ENCODE results near the gene PRAMEF9. TPM values are rescaled to one million over a fixed set of nuclear protein-coding genes. Genes with fewer than 3 reads are reported as not detected.
"Not testable (repeated sequence)": the region's sequence is repeated elsewhere in the genome, so short reads cannot be mapped to it uniquely, and the experiment has no call there.

The PRAMEF9 gene
- total RNA-seq = not detected
- 0 reads per million in 2 donors for total RNA-seq

DNA sequence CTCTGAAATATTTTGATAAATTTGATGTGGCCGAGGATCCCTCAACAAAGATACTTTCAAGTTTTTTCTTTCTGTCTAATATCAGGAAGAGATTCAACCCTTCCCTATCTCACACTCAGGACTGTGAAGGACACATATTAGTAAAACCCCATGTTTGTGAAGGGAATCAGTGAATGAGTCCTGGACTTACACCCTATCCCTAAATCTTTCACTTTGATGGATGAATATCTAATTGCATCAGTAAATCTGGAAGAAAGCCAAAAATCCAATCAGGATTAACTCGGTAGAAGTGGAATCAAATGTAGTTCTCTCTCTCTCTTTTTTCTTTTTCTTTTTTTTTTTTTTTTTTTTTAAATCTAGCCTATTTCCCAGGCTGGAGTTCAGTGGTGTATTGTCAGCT is at the start of gene PRAMEF9:
Gene PRAMEF9, plus strand, starts transcription at position 301 of the 400 bp plus-strand sequence. CDS start 3,433 bp downstream, outside the sequence.
- not testable (repeated sequence) for H3K4me1 Mint-ChIP-seq; H3K36me3 Mint-ChIP-seq (ENCODE audit: low read depth); H3K27ac Mint-ChIP-seq; ATAC-seq; DNase-seq; H3K9me3 ChIP-seq (ENCODE audit: control insufficient read depth, low read length, poor library complexity, severe bottlenecking); H3K4me3 Mint-ChIP-seq; H3K27me3 Mint-ChIP-seq

DNA sequence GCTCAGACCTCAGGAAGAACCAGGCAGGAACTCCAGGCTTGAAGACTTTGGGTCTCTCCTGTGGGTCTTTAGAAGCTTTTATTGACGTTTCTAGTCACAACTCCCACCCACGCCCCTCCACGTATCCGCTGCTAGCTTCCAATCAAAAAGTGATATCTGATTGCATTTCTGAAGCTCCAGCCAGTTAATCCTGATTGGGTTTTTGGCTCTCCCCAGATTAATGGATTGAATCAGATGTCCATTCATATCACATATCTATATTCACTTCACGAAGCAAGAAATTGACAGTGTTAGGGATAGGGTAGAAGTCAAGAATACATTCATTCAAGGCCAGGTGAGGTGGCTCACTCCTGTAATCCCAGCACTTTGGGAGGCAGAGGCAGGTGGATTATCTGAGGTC is 15.7 kb upstream of the PRAMEF9 start, which contains the start of gene PRAMEF26:
Gene PRAMEF26, minus strand, starts transcription at position 101 of the 400 bp plus-strand sequence. CDS start 2,914 bp downstream, outside the sequence.
- not testable (repeated sequence) for ATAC-seq; DNase-seq; H3K4me1 Mint-ChIP-seq; H3K36me3 Mint-ChIP-seq (ENCODE audit: low read depth); H3K27ac Mint-ChIP-seq; H3K27me3 Mint-ChIP-seq; H3K9me3 ChIP-seq (ENCODE audit: control insufficient read depth, low read length, poor library complexity, severe bottlenecking); H3K4me3 Mint-ChIP-seq

DNA sequence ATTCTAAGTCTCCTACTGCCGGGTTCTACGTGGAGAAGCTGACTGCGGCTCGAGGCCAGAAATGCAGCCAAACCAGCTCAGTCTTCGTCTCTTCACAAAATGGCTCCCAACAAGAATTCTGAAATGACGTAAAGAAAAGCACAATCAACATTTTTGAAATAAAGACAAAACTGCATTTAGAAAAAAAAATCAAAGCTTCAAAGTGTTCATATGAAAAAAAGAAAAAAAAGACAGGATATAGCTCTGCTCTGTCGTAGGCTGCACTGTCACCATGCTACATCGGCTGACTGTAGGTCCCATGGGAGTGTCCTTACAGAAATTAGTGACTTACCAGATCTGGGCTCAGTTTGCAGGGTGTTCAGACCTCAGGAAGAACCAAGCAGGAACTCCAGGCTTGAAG is 6.1 kb upstream of the PRAMEF9 start, which contains the start of gene HNRNPCL4:
Gene HNRNPCL4, minus strand, starts transcription at position 101 of the 400 bp plus-strand sequence. CDS start 164 bp downstream, outside the sequence.
- not testable (repeated sequence) for H3K36me3 Mint-ChIP-seq (ENCODE audit: low read depth); ATAC-seq; H3K9me3 ChIP-seq (ENCODE audit: control insufficient read depth, low read length, poor library complexity, severe bottlenecking); H3K4me1 Mint-ChIP-seq; H3K27ac Mint-ChIP-seq; H3K27me3 Mint-ChIP-seq; H3K4me3 Mint-ChIP-seq; DNase-seq

DNA sequence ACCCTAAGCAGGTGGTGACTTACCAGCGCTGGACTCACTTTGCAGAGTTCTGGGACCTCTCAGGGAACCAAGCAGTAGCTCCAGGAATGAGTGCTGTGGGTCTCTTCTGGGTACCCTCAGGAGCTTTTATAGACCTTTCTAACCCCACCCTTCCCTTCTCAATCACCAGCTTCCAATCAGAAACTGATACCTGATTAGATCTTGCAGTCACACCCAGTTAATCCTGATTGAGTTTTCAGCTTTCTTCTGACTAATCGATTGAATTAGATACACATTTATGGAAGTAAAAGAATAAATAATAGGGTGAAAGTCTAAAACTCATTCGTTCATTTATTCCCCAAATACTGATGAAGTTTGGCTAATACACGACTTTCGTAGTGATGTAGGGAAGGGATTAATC is 29.7 kb downstream of the PRAMEF9 start, which contains the start of gene PRAMEF13:
Gene PRAMEF13, minus strand, starts transcription at position 101 of the 400 bp plus-strand sequence. CDS start 1,820 bp downstream, outside the sequence.
- H3K27ac Mint-ChIP-seq; H3K36me3 Mint-ChIP-seq (ENCODE audit: low read depth); H3K4me1 Mint-ChIP-seq; H3K4me3 Mint-ChIP-seq; H3K27me3 Mint-ChIP-seq; H3K9me3 ChIP-seq (ENCODE audit: control insufficient read depth, low read length, poor library complexity, severe bottlenecking); DNase-seq; ATAC-seq: not testable (repeated sequence)

DNA sequence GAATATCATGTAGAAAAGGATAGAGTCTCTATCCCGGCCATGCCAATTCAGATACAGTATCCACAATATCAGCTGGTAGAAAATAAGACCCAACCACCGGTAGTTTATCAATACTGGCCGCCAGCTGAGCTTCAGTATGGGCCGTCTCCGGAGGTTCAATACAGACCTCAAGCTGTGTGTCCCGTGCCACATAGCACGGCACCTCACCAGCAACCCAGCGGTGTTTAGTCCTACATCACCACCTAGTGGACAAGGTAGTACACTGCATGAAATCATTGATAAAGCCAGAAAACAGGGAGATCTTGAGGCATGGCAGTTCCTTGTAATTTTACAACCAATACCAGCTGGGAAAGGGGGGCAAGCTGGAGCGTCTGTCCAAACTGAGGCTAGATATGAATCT is 37.1 kb downstream of the PRAMEF9 start:
- not testable (repeated sequence) for H3K9me3 ChIP-seq (ENCODE audit: control insufficient read depth, low read length, poor library complexity, severe bottlenecking); H3K36me3 Mint-ChIP-seq (ENCODE audit: low read depth); H3K27me3 Mint-ChIP-seq; H3K4me1 Mint-ChIP-seq; ATAC-seq; H3K4me3 Mint-ChIP-seq; H3K27ac Mint-ChIP-seq; DNase-seq

DNA sequence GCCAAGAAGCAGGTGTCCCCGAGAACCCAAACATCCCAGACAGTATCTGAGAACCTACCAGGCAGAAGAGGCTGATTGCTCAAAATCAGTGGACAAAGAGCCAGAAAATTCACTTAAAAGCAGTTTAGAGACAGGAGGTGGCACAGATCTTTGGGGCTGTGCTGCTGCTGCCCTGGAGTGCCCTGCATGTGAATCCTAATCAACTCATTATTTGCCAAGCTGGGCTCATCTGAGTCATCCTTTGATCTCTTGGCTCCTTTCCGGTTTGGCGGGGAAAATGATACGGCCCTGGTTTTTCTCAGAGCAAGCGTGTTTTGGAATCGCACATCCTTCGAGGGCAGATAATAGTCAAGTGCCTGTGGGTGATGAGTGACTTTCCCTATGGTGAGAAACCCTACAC is 45.0 kb downstream of the PRAMEF9 start:
- not testable (repeated sequence) for ATAC-seq; H3K27me3 Mint-ChIP-seq; H3K4me3 Mint-ChIP-seq; H3K27ac Mint-ChIP-seq; H3K9me3 ChIP-seq (ENCODE audit: control insufficient read depth, low read length, poor library complexity, severe bottlenecking); DNase-seq; H3K4me1 Mint-ChIP-seq; H3K36me3 Mint-ChIP-seq (ENCODE audit: low read depth)

DNA sequence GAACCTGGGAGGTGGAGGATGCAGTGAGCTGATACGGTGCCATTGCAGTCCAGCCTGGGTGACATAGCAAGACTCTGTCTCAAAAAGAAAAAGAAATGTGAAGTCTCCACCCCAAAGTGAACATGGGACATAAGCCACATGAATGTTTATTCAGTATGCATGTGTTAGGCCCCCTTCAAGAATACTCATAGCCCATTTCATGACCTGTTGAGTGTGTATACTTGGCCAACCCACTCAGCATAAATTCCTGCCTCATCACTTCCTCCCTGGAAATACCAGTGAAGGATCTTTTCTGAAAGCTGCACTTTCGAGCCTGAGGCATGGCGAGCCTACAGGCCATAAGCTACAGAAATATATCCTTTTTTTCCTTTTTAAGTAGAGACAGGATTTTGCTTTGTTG is 47.6 kb downstream of the PRAMEF9 start:
- H3K4me3 Mint-ChIP-seq; H3K4me1 Mint-ChIP-seq; H3K9me3 ChIP-seq (ENCODE audit: control insufficient read depth, low read length, poor library complexity, severe bottlenecking); ATAC-seq; DNase-seq; H3K27me3 Mint-ChIP-seq; H3K36me3 Mint-ChIP-seq (ENCODE audit: low read depth); H3K27ac Mint-ChIP-seq: not testable (repeated sequence)

DNA sequence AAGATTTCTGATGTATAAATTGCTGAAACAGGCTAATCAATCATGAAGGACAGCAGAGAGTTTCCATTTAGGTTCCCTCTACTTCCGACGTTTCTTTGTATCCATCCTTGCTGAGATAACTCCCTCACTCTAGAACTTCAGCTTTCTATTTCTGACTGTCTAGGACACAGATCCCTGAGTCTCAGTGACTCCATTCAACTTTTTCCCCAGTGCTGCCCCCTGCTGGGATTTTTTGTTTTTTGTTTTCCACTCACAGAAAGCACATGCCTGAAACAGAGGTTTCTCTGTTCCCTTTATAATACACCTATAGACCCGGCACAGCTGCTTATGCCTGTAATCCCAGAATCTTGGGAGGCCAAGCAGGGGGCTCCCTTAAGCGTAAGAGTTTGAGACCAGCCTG is 51.1 kb downstream of the PRAMEF9 start:
- H3K9me3 ChIP-seq (ENCODE audit: control insufficient read depth, low read length, poor library complexity, severe bottlenecking); H3K27ac Mint-ChIP-seq; H3K36me3 Mint-ChIP-seq (ENCODE audit: low read depth); H3K4me1 Mint-ChIP-seq; DNase-seq; H3K4me3 Mint-ChIP-seq; ATAC-seq: not testable (repeated sequence)
- H3K27me3 Mint-ChIP-seq = peaks cover 16% of the 10 kb centered on the region

DNA sequence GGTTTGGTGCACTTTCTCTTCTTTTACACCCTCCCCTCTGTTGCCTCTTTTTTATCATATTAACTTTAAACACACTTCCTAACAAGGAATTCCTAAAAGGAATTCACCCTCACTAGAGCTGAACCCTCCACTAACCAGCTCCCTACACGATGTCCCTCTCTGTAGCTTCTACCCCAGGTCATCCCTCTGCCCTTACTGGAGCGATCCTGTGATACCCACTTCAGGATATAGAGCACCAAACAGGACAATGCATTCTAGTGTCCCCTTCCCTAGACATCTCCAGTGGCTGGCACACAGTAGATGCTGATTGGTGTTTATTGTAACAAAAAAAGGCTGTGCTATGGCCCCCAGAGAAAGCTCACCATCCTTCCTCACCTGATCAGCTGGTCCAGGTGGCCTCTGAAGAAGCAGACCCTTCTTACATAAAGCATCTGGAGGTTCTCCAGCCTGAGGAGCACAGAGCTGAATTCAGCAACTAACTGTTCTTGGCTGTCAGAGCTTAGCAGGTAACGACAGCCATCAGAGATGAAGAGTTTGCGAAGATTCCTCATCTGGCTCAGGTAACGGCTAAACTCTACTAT is 52.9 kb downstream of the PRAMEF9 start:
- Mint-ChIP-seq H3K27me3 (peaks cover 26% of the 10 kb centered on the region), H3K4me1 (no peaks in the 10 kb centered on the region), H3K27ac (no peak overlapping the region), H3K4me3 (no peak overlapping the region), H3K36me3 (ENCODE audit: low read depth) (no peaks in the 10 kb centered on the region)
- no peak for DNase-seq
- no peaks in the 10 kb centered on the region for H3K9me3 ChIP-seq (ENCODE audit: control insufficient read depth, low read length, poor library complexity, severe bottlenecking)
- ATAC-seq = no peak

DNA sequence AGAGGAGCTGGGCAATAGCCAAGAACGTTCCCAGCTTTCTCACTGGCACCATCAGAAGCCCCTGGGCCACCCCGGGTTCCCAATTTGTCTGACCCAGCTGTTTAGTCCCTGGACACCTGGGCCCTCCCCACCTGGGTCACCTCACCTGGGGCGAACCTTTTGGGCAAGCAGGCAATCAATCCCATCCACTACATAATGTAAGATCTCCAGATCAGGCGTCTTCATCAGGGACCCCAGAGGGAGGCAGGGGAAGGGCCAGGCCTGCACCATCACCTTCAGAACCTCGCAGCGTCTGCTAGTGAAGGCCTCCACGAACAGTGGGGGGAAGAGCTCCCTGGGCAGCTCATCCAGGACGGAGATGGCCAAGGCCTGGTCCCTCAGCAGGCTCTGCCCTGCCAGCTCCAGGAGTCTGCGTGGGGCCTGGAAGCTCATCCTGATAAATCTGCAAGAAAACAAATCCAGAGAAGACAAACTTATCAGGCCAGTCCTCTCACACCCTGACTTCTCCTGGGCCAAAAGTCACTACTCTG is 54.1 kb downstream of the PRAMEF9 start, which contains the start of gene PRAMEF18:
Gene PRAMEF18, minus strand, starts transcription at position 480 of the 530 bp plus-strand sequence. Its CDS starts 48 bp downstream, at position 432.
- peaks cover 32% of the 10 kb centered on the region for H3K27me3 Mint-ChIP-seq
- not testable (repeated sequence) for DNase-seq; H3K4me1 Mint-ChIP-seq; H3K36me3 Mint-ChIP-seq (ENCODE audit: low read depth); H3K27ac Mint-ChIP-seq; H3K9me3 ChIP-seq (ENCODE audit: control insufficient read depth, low read length, poor library complexity, severe bottlenecking); H3K4me3 Mint-ChIP-seq; ATAC-seq

DNA sequence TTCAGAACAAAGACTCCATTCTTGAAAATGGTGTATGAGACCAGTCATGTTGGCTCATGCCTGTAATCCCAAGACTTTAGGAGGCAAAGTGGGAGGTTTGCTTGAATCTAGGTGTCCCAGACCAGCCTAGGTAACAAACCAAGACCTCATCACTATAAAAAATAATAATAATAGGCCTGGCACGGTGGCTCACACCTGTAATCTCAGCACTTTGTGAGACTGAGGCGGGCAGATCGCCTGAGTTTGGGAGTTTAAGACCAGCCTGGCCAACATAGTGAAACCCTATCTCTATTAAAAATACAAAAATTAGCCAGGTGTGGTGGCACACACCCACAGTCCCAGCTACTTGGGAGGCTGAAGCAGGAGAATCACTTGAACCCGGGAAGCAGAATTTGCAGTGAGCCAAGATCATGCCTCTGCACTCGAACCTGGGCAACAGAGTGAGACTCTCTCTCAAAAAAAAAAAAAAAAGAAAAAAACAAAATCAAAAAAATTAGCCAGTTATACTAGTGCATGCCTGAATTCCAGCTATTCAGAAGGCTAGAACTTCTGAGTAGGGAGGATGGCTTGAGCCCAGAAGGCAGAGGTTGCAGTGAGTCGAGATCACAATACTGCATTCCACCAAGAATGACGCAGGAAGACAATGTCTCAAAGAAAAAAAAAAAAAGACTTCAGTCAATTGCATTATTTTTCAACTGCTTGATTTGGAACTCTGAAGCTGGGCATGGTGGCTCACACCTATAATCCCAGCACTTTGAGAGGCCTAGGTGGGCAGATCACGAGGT is 55.8 kb downstream of the PRAMEF9 start:
- peaks cover 37% of the 10 kb centered on the region for H3K27me3 Mint-ChIP-seq
- H3K4me3 Mint-ChIP-seq; H3K9me3 ChIP-seq (ENCODE audit: control insufficient read depth, low read length, poor library complexity, severe bottlenecking); H3K27ac Mint-ChIP-seq; DNase-seq; ATAC-seq; H3K4me1 Mint-ChIP-seq; H3K36me3 Mint-ChIP-seq (ENCODE audit: low read depth): not testable (repeated sequence)

DNA sequence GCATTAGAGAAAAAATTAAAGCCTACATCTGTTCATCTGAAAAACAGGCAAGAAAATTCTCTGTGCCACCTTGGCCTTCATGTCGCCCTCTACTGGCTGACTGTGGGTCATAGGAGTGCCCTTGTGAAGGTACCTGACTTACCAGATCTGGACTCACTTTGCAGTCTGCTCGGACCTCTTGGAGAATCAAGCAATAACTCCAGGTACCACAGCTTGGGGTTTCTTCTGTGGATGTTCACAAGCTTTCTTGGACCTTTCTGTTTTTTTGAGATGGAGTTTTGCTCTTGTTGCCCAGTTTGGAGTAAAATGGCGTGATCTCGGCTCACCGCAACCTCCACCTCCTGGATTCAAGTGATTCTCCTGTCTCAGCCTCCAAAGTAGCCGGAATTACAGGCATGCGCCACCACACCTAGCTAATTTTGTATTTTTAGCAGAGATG is 56.7 kb downstream of the PRAMEF9 start:
- no peak for ATAC-seq

More for the DNA sequence above, 56.7 kb downstream of the PRAMEF9 start:
- no peak for DNase-seq
- Mint-ChIP-seq H3K27me3 (peaks cover 37% of the 10 kb centered on the region), H3K4me3 (no peak overlapping the region), H3K27ac (no peak overlapping the region), H3K36me3 (ENCODE audit: low read depth) (no peaks in the 10 kb centered on the region), H3K4me1 (no peaks in the 10 kb centered on the region)
- H3K9me3 ChIP-seq (ENCODE audit: control insufficient read depth, low read length, poor library complexity, severe bottlenecking) = no peaks in the 10 kb centered on the region
